Activated T-cell treated with anti-CD3 and anti-CD28 coated beads for 4 hours (primary cell): ENCODE data around the gene EP300.

Experiments used
- DNase-seq: peaks from one replicate; pipeline ENCODE4 v3.0.0-alpha.2; 2020

EP300 gene

DNA sequence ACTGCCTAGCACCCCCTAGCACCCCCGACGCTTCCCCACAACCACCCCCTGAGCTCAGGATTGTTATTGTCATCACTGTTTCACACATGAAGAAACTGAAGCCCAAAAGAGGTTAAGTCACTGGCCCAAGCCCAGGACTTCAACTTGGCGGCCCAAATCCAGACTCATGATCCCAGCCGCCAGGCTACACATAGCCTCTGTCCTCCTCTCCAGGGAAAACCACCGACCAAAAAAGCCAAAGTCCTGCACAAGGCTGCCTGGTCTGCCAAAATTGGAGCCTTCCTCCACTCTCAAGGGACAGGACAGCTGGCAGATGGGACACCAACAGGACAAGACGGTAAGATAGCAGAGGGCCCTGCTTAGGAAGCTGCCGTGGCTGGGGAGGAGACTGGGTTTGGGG is 123.5 kb downstream of the EP300 start:
- DNase-seq, result no peak

DNA sequence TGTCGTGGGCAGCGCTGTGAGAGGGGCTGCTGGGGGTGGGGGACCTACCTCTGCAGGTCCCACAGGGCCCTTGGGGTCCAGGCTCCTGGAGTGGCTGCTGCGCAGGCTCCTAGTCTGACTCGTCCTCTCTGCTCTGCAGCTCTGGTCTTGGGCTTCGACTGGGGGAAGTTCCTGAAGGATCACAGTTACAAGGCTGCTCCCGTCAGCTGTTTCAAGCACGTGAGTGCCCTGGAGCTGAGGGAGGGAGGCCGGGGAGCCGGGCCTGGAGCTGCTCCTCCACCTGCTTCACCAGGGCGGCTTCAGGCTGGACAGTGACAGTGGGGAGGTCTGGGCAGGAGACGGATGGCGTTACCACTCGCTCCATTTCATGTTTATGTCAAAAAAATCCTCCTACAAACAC is 124.6 kb downstream of the EP300 start:
- DNase-seq, result no peak

- DNase-seq, result no peak
Measured at GRCh38 chr22:41217553-41218157, 125.3 kb downstream of the EP300 start.

DNA sequence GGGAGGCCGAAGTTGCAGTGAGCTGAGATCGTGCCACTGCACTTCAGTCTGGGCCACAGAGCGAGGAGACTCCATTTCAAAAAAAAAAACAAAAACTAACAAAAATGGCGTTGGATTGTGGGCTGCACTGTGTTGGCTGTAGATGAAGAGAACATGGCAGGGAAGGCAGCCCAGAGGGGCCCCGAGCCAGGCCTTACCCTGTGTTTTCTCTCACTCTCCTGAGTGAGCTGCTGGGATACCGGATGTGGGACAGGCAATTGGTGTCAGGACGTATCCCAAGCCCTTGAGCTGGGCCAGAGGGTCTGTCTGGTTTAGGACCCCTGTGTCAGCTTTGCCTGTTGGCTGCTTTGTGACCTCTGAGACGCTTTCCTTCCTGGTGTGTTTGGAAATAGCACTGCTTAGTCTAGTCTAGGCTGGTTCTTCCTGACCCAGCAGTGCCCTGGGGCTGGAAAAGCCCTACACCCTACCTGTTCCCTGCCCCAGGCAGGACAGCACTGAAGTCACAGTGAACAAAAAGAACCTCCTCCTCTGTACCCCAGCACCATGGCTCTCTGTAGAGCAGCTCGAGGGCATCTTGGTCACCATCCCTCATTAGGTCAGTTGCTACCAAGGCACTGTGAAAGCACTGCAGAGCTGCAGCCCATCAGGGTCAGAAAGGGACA is 130.6 kb downstream of the EP300 start:
- DNase-seq, result no peak

- DNase-seq, result no peak
Measured at GRCh38 chr22:41223535-41223934, 131.1 kb downstream of the EP300 start.

- DNase-seq, result no peak
Measured at GRCh38 chr22:41226723-41227655, 134.6 kb downstream of the EP300 start.

- DNase-seq, result no peak
Measured at GRCh38 chr22:41229215-41229614, 136.8 kb downstream of the EP300 start.
